Measurements from ENCODE around the gene SRCAP. TPM values are rescaled to one million over a fixed set of nuclear protein-coding genes. Genes with fewer than 3 reads are reported as not detected.

SRCAP gene
- total and polyA plus RNA-seq, 2 of the 8 experiments (the other 6 are each of a cell fraction or from before 2014, with no cell fraction given) = 5.5 to 54.3 TPM

DNA sequence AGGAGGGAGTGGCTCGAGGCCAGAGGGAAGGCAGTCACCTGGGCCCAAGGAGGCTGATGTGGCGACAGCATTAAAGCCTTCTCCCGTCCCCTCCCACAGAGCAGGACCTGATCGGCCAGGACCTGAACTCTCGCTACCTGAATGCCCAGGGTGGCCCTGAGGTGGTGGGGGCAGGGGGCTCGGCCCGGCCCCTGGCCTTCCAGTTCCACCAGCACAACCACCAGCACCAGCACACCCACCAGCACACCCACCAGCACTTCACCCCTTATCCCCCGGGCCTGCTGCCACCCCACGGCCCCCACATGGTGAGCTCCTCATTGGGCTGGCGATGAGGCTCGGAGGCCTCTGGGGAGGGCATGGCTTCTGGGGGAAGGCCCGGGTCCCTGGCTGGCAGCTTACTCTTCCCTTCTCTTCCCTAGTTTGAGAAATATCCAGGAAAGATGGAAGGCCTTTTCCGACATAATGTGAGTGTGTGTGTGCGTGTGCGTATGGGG is 34.3 kb upstream of the SRCAP start (continued):
- TF ChIP-seq SIN3A (conservative IDR thresholded peaks at IDR 0.05 in 1 of 2, IDR thresholded peaks at IDR 0.05 in 1 of 2; ENCODE audit: low read depth in 1 of 2, low read length in 2 of 2) (no peak), POLR2AphosphoS5 (IDR thresholded peaks at IDR 0.05; ENCODE audit: low read depth, low read length) (no peak), POLR2A (IDR thresholded peaks at IDR 0.05; ENCODE audit: control extremely low read depth in 1 of 2, low read depth in 2 of 2, low read length in 2 of 2) (no peak), BACH1 (IDR thresholded peaks at IDR 0.05; ENCODE audit: low read length) (no peak), TEAD4 (IDR thresholded peaks at IDR 0.05; ENCODE audit: low read depth, low read length) (no peak)
- TF ChIP-seq, protein P1, sequence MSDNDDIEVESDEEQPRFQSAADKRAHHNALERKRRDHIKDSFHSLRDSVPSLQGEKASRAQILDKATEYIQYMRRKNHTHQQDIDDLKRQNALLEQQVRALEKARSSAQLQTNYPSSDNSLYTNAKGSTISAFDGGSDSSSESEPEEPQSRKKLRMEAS (IDR thresholded peaks at IDR 0.05) = no peak
- TF ChIP-seq, protein P2, sequence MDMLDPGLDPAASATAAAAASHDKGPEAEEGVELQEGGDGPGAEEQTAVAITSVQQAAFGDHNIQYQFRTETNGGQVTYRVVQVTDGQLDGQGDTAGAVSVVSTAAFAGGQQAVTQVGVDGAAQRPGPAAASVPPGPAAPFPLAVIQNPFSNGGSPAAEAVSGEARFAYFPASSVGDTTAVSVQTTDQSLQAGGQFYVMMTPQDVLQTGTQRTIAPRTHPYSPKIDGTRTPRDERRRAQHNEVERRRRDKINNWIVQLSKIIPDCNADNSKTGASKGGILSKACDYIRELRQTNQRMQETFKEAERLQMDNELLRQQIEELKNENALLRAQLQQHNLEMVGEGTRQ (IDR thresholded peaks at IDR 0.05; ENCODE audit: low read length) = no peak

All from H1 (cell line).